Measurements from ENCODE around the gene GALNT16. TPM values are rescaled to one million over a fixed set of nuclear protein-coding genes. Genes with fewer than 3 reads are reported as not detected.

The GALNT16 gene
- total and polyA plus RNA-seq, 2 of the 8 experiments (the other 6 are each of a cell fraction or from before 2014, with no cell fraction given): 5.4 to 6.3 TPM

DNA sequence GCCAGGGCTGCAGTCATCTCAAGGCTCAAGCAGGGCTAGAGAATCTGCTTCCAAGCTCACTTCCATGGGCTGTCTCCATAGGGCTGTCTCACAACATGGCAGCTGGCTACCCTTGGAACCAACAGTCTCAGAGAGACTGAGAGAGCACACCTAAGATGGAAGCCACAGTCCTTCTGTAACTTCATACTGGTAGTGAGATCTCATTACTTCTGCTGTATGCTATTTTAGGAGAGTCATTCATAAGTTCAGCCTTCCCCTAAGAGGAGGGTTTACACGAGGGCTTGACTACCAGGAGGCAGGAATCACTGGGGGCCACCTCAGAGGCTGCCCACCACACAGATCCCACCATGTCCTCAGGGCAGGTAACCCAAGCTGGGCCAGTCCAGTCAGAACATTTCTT is 108.4 kb downstream of the GALNT16 start:
- no peak overlapping the region for H2BK5ac ChIP-seq (ENCODE audit: low read depth, low read length)
- no peak overlapping the region for H3K27ac ChIP-seq (ENCODE audit: low read depth, low read length)
- no peak overlapping the region for H2BK12ac ChIP-seq (ENCODE audit: low read depth, low read length)
- no peak overlapping the region for H3K4me2 ChIP-seq (ENCODE audit: insufficient read depth in 1 of 2, low read depth in 2 of 2, low read length in 2 of 2)
- peaks cover 1 to 3% of the 10 kb centered on the region in 2 experiments for H4K20me1 ChIP-seq (replicated peaks in 1 of 2; ENCODE audit: control insufficient read depth in 1 of 2, insufficient read depth in 2 of 2, low read length in 2 of 2)
- FAIRE-seq: no peak
- no peak overlapping the region for H3K9ac ChIP-seq (replicated peaks in 1 of 4; ENCODE audit: extremely low read depth in 1 of 4, low read depth in 3 of 4, low read length in 3 of 4)
- no peak for DNase-seq (ENCODE audit: low read depth in 1 of 2, low spot score in 2 of 2)
- no peak overlapping the region for H3K4ac ChIP-seq (replicated peaks; ENCODE audit: insufficient read length, low read depth, low read length)
- no peak overlapping the region for H4K91ac ChIP-seq (replicated peaks; ENCODE audit: insufficient read length, low read length)
- no peak overlapping the region for H2AFZ ChIP-seq (ENCODE audit: low read length)
- no peaks in the 10 kb centered on the region for H3K9me3 ChIP-seq (ENCODE audit: insufficient read depth in 2 of 2, low read depth in 1 of 2, low read length in 1 of 2)
- CTCF ChIA-PET (ENCODE audit: partially characterized antibody): interaction anchor here (0.9 to 11.8 kb wide), 5 partner anchors 13 to 239 kb away, joined by 3 to 130 read pairs (median 7); no protein-coding TSS in a partner anchor
- no peak overlapping the region for H3K14ac ChIP-seq (ENCODE audit: insufficient read length)
- no peak overlapping the region for H2BK20ac ChIP-seq (ENCODE audit: low read length)
- no peak overlapping the region for H4K8ac ChIP-seq (ENCODE audit: extremely low read depth, insufficient read depth, low read length)
- H3K23ac ChIP-seq (ENCODE audit: insufficient read length): no peak overlapping the region
- H2BK120ac ChIP-seq (replicated peaks; ENCODE audit: low read depth, low read length): no peak overlapping the region
- H3K4me1 ChIP-seq (replicated peaks in 1 of 4; ENCODE audit: control insufficient read depth in 3 of 4, insufficient read depth in 4 of 4, low read length in 3 of 4): peaks cover 0 to 3% (median 0%) of the 10 kb centered on the region in 4 experiments; a peak in 1 of 7 replicates
- H3K18ac ChIP-seq (ENCODE audit: extremely low read depth, low read length): no peak overlapping the region
- no peak overlapping the region for H3K56ac ChIP-seq (replicated peaks; ENCODE audit: insufficient read length, low read depth, low read length)
- H4K5ac ChIP-seq (ENCODE audit: insufficient read length, low read depth, low read length): no peak overlapping the region
- H3K27me3 ChIP-seq (replicated peaks in 1 of 4; ENCODE audit: control insufficient read depth in 3 of 4, extremely low read depth in 1 of 4, insufficient read depth in 3 of 4, low read length in 3 of 4): no peaks in the 10 kb centered on the region
- no peak overlapping the region for H2BK15ac ChIP-seq (ENCODE audit: low read length)
- no peak overlapping the region for H3K4me3 ChIP-seq (ENCODE audit: extremely low read depth in 1 of 4, insufficient read depth in 2 of 4, low read depth in 3 of 4, low read length in 4 of 4)
- H2AK5ac ChIP-seq (ENCODE audit: low read depth, low read length): no peak overlapping the region
- H3K79me1 ChIP-seq (ENCODE audit: low read depth, low read length): no peaks in the 10 kb centered on the region
- H3K36me3 ChIP-seq (ENCODE audit: control insufficient read depth in 2 of 4, insufficient read depth in 4 of 4, low read length in 3 of 4): 0 out of 8 replicates have a peak, but pooled peaks cover 0 to 2% (median 0%) of the 10 kb centered on the region in 4 experiments
- POLR2A ChIA-PET (ENCODE audit: partially characterized antibody): interaction anchor here (1.1 to 3.2 kb wide), 4 partner anchors 9 to 87 kb away, joined by 3 to 10 read pairs (median 4); no protein-coding TSS in a partner anchor
- no peaks in the 10 kb centered on the region for H3K79me2 ChIP-seq (ENCODE audit: control insufficient read depth in 1 of 2, insufficient read depth in 2 of 2, low read length in 2 of 2)
- WGBS, 2 experiments (ENCODE audit: extremely low coverage in 1 of 2, insufficient coverage in 1 of 2, insufficient read length in 1 of 2, insufficient replicate concordance in 2 of 2, low coverage in 1 of 2, low lambda C conversion rate in 2 of 2, missing lambda C conversion rate in 1 of 2): 94% methylated on average over 1 of the region's 1 CpG; no CpG with 5 or more reads in 1 of the 2 experiments
- H3K23me2 ChIP-seq (ENCODE audit: low read depth, low read length): no peaks in the 10 kb centered on the region
- TF ChIP-seq HDAC2 (IDR thresholded peaks at IDR 0.05; ENCODE audit: borderline replicate concordance in 1 of 2, low read depth in 2 of 2, low read length in 2 of 2) (no peak), KDM5A (IDR thresholded peaks at IDR 0.05; ENCODE audit: low read length) (no peak), RAD21 (IDR thresholded peaks at IDR 0.05 in 1 of 2, conservative IDR thresholded peaks at IDR 0.05 in 1 of 2; ENCODE audit: low read depth in 2 of 2, low read length in 2 of 2) (no peak), TAF1 (IDR thresholded peaks at IDR 0.05; ENCODE audit: low read depth, low read length) (no peak), TBP (IDR thresholded peaks at IDR 0.05; ENCODE audit: low read depth, low read length) (no peak), NANOG (IDR thresholded peaks at IDR 0.05; ENCODE audit: insufficient read depth, low read depth, low read length, poor library complexity, severe bottlenecking) (no peak), TEAD4 (IDR thresholded peaks at IDR 0.05; ENCODE audit: low read depth, low read length) (no peak), YY1 (IDR thresholded peaks at IDR 0.05; ENCODE audit: low read depth, low read length) (no peak), GABPA (IDR thresholded peaks at IDR 0.05; ENCODE audit: borderline replicate concordance, insufficient read depth, low read length) (no peak), POLR2A (IDR thresholded peaks at IDR 0.05; ENCODE audit: control extremely low read depth in 1 of 2, low read depth in 2 of 2, low read length in 2 of 2) (no peak), CEBPB (IDR thresholded peaks at IDR 0.05; ENCODE audit: low read depth, low read length) (no peak), EP300 (IDR thresholded peaks at IDR 0.05; ENCODE audit: borderline replicate concordance in 1 of 2, low read depth in 2 of 2, low read length in 2 of 2) (no peak), HDAC6 (IDR thresholded peaks at IDR 0.05; ENCODE audit: low read depth, low read length) (no peak)
- TF ChIP-seq, protein P1, sequence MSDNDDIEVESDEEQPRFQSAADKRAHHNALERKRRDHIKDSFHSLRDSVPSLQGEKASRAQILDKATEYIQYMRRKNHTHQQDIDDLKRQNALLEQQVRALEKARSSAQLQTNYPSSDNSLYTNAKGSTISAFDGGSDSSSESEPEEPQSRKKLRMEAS (IDR thresholded peaks at IDR 0.05): no peak

Measured in H1 (cell line).